Cardiac fibroblast (primary cell): ENCODE measurements around the gene MT1H.

Experiments
- DNase-seq, 2 donors: peaks; one replicate each; pipeline versions ENCODE4 v3.0.0 to v3.0.0-alpha.2; 2010; ENCODE audit warnings: low read depth in 2 of 2
- H3K4me3 ChIP-seq, 2 donors: replicated peaks in 1 of 2; 1 replicate in 1 of 2; 2 replicates in 1 of 2; pipeline ENCODE4 v1.5.1; 2011; ENCODE audit warnings: low read depth in 2 of 2, low read length in 2 of 2, mild to moderate bottlenecking in 2 of 2, moderate library complexity in 1 of 2
- CTCF ChIP-seq: IDR thresholded peaks from one replicate; pipeline ENCODE4 v1.5.1; 2011; ENCODE audit warnings: low read depth, mild to moderate bottlenecking, low read length, inconsistent platforms

Gene MT1H

GRCh38 chr16:56683424-56684172 lies 14.0 kb downstream of the MT1H start:
- peak overlapping the region; percentile 4 to 70 for H3K4me3 ChIP-seq
- no peak for DNase-seq
- TF ChIP-seq CTCF, result no peak

GRCh38 chr16:56684256-56684925 lies 14.8 kb downstream of the MT1H start:
- no peak overlapping the region for H3K4me3 ChIP-seq
- no peak for DNase-seq
- TF ChIP-seq CTCF, result no peak

GRCh38 chr16:56684926-56685590 lies 15.4 kb downstream of the MT1H start:
- H3K4me3 ChIP-seq, result no peak overlapping the region
- TF ChIP-seq CTCF, result no peak
- DNase-seq, result no peak

- H3K4me3 ChIP-seq, result no peak overlapping the region
- TF ChIP-seq CTCF, result no peak
- DNase-seq, result no peak
These were observed 17.1 kb downstream of the MT1H start for GRCh38 chr16:56686758-56687157.

- DNase-seq, result peak in 1 of 2 donors; percentile 16
- H3K4me3 ChIP-seq, result no peak overlapping the region
- no peak for TF ChIP-seq CTCF
These were observed 19.1 kb downstream of the MT1H start for GRCh38 chr16:56688762-56689161.

- no peak overlapping the region for H3K4me3 ChIP-seq
- peak in 1 of 2 donors; percentile 6 for DNase-seq
- TF ChIP-seq CTCF, result no peak
These were observed 19.6 kb downstream of the MT1H start for GRCh38 chr16:56689171-56689570.
